Progenitor cell of endocrine pancreas (in vitro differentiated cells): ENCODE measurements around the gene CLINT1. TPM values are rescaled to one million over a fixed set of nuclear protein-coding genes. Genes with fewer than 3 reads are reported as not detected.

Source experiments
- DNase-seq: peaks from one replicate; pipeline ENCODE4 v3.0.0; 2021; ENCODE audit warnings: low spot score; ENCODE audit not compliant: unreplicated experiment
- H3K27ac Mint-ChIP-seq: 2 replicates; pipeline ENCODE4 v1.8.0; 2021; ENCODE audit warnings: mild to moderate bottlenecking, moderate library complexity, mixed read lengths
- H3K27me3 Mint-ChIP-seq: 2 replicates; pipeline ENCODE4 v1.8.0; 2021; ENCODE audit warnings: mixed read lengths
- H3K36me3 Mint-ChIP-seq: 2 replicates; pipeline ENCODE4 v1.8.0; 2022; ENCODE audit warnings: mixed read lengths; ENCODE audit not compliant: insufficient read depth
- H3K4me1 Mint-ChIP-seq: 2 replicates; pipeline ENCODE4 v1.8.0; 2021; ENCODE audit warnings: low read depth, mixed read lengths
- H3K4me3 Mint-ChIP-seq: 2 replicates; pipeline ENCODE4 v1.8.0; 2021; ENCODE audit warnings: low read depth, mild to moderate bottlenecking, moderate library complexity, mixed read lengths
- H3K9me3 Mint-ChIP-seq: 2 replicates; pipeline ENCODE4 v1.8.0; 2021; ENCODE audit warnings: low read depth, mixed read lengths
- total RNA-seq: library from RNA; stranded (reverse); gene quantifications from 2 replicates; pipeline ENCODE4 v1.2.1, GENCODE V29; 2021
- TF ChIP-seq, protein P1 (sequence below): fragments of 200-600 bp; sonication (generic); IDR thresholded peaks from one replicate; pipeline ENCODE4 v1.5.0; 2021; ENCODE audit warnings: antibody characterized with exemption, mild to moderate bottlenecking; ENCODE audit not compliant: unreplicated experiment

CLINT1 gene
- total RNA-seq, 1 donor from 2014 or later = 82.3 TPM

DNA sequence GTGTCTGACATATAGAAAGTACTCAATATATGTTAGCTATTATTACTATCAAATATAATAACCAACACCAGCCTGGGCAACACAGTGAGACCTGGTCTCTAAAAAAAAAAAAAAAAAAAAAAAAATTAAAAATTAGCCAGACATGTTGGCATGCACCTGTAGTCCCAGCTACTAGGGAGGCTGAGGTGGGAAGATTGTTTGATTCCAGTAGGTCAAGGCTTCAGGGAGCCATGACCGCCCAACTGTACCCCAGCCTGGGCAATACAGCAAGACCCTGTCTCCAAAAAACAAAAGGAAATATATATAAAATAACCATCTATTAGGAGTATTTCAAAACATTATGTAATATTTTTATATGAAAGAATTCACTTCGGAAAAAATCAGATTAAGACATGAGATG is 40.6 kb downstream of the CLINT1 start:
- Mint-ChIP-seq H3K36me3 (peaks cover 8% of the 10 kb centered on the region), H3K27ac (no peak overlapping the region), H3K4me1 (peaks cover 28% of the 10 kb centered on the region), H3K9me3 (peaks cover 7% of the 10 kb centered on the region), H3K27me3 (no peaks in the 10 kb centered on the region), H3K4me3 (no peak overlapping the region)
- TF ChIP-seq, protein P1, sequence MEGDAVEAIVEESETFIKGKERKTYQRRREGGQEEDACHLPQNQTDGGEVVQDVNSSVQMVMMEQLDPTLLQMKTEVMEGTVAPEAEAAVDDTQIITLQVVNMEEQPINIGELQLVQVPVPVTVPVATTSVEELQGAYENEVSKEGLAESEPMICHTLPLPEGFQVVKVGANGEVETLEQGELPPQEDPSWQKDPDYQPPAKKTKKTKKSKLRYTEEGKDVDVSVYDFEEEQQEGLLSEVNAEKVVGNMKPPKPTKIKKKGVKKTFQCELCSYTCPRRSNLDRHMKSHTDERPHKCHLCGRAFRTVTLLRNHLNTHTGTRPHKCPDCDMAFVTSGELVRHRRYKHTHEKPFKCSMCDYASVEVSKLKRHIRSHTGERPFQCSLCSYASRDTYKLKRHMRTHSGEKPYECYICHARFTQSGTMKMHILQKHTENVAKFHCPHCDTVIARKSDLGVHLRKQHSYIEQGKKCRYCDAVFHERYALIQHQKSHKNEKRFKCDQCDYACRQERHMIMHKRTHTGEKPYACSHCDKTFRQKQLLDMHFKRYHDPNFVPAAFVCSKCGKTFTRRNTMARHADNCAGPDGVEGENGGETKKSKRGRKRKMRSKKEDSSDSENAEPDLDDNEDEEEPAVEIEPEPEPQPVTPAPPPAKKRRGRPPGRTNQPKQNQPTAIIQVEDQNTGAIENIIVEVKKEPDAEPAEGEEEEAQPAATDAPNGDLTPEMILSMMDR = no peak
- no peak for DNase-seq

DNA sequence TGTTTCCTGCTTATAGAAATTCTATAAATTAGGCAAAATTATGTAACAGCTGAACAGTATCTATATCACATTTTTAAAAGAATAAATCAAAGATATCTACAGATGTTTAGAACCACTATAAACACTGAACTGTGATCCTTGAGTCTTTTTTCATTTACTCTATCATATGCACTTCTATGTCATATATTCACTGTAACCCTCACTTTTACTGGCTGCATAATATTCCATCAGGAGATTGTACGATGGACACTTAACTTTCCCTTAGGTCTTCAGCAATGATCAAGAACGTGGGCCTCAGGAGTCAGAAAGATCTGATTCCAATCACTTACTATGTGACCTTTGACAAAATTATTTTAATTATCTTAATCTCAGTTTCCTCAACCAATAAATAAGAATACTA is 41.0 kb downstream of the CLINT1 start:
- Mint-ChIP-seq H3K4me3 (no peak overlapping the region), H3K27me3 (no peaks in the 10 kb centered on the region), H3K27ac (no peak overlapping the region), H3K36me3 (peaks cover 11% of the 10 kb centered on the region), H3K9me3 (peaks cover 7% of the 10 kb centered on the region), H3K4me1 (peaks cover 25% of the 10 kb centered on the region)
- TF ChIP-seq, protein P1 = no peak
- DNase-seq = no peak

DNA sequence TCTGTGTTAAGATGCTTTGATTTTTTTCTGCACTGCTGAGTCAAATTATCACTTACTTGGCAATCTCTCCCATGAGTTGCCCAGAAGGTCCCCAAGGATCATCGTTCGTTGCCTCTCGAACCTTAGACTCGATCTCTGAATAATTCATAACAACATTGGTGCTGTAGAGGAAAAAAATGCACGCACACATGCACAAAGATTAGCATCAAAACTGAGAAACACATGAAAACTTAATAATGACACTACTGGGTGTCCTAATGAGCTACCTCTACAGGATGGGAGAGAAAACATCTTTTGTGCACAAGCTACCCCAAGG is 41.6 kb downstream of the CLINT1 start:
- TF ChIP-seq, protein P1 = no peak
- H3K27me3 Mint-ChIP-seq = no peaks in the 10 kb centered on the region
- H3K4me3 Mint-ChIP-seq = no peak overlapping the region
- H3K4me1 Mint-ChIP-seq = peaks cover 20% of the 10 kb centered on the region
- peaks cover 7% of the 10 kb centered on the region for H3K9me3 Mint-ChIP-seq
- no peak overlapping the region for H3K27ac Mint-ChIP-seq
- no peak for DNase-seq
- peaks cover 11% of the 10 kb centered on the region for H3K36me3 Mint-ChIP-seq

DNA sequence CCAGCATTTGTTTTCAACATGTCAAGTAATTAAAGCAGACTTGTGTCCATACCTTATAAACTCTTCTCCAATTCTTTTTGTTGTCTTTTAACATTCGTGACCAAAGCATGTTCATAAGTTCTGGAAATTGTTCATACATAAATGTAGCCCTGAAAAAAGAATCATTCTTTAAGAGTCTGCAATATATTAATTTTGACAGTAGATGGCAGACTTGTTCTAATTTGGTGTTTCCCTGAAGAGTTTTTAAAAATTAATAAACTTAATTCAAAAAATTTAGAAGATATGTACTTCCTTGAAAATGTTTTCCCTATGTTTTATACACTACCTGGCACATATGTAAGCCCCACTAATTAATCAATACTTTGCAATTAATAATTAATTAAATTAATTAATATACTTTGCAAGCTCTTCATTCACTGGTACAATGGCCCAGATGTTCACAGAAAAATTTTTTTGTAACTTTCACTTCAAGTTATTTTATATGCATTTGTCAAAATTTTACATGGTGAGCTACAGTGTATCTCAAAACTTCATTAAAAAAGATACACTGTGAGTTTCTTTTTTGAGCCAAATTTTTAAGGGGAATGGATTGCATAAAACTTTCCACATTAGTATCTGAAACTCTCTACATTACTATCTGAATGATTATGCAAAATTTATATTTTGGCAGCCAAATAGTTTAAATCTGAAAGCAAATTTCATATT is 42.1 kb downstream of the CLINT1 start:
- Mint-ChIP-seq H3K9me3 (peaks cover 4% of the 10 kb centered on the region), H3K4me1 (peaks cover 17% of the 10 kb centered on the region), H3K27me3 (no peaks in the 10 kb centered on the region), H3K36me3 (peaks cover 10% of the 10 kb centered on the region), H3K4me3 (no peak overlapping the region), H3K27ac (no peak overlapping the region)
- no peak for DNase-seq
- TF ChIP-seq, protein P1 = peak; percentile 76

DNA sequence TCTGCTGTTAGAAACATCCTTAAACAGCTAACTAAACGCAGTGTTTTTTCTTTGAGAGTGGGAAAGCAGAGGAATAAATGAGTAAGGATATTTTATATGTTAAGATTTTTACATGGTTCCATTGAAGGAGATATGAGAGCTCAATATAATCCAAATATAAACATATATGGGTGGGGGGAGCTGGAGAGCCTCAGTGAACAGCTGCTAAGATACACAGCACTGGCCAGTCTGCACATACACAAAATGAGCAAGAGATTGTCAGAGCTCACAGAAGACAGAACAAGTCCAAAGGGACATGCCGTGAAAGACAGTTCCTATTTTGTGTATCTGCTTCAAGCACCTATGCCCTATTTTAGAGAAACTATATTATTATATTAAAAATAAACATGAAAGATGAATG is 46.9 kb downstream of the CLINT1 start:
- no peak overlapping the region for H3K4me3 Mint-ChIP-seq
- H3K4me1 Mint-ChIP-seq = no peaks in the 10 kb centered on the region
- no peak overlapping the region for H3K27ac Mint-ChIP-seq
- TF ChIP-seq, protein P1 = no peak
- H3K9me3 Mint-ChIP-seq = no peaks in the 10 kb centered on the region
- no peaks in the 10 kb centered on the region for H3K27me3 Mint-ChIP-seq
- peaks cover 12% of the 10 kb centered on the region for H3K36me3 Mint-ChIP-seq
- no peak for DNase-seq
